Small intestine (tissue), 7 donors: Measurements from ENCODE around the gene BCAR3. TPM values are rescaled to one million over a fixed set of nuclear protein-coding genes. Genes with fewer than 3 reads are reported as not detected.

ENCODE experiments used
- DNase-seq, 2 donors: peaks; one replicate each; pipeline versions ENCODE4 v3.0.0 to v3.0.0-alpha.2; 2013
- FAIRE-seq: peaks from 2 replicates; lab custom pipeline; 2012; peaks lifted over from hg19 to GRCh38; lab: Jason Lieb, UNC
- H3K27ac ChIP-seq, 3 donors: one replicate each; pipeline ENCODE4 v1.5.1; 2013; ENCODE audit warnings: low read length in 2 of 3, mild to moderate bottlenecking in 2 of 3, control low read depth in 1 of 3, inconsistent platforms in 1 of 3, low read depth in 1 of 3, moderate library complexity in 1 of 3
- H3K27me3 ChIP-seq, 3 donors: one replicate each; pipeline ENCODE4 v1.6.1; 2013; ENCODE audit warnings: low read length in 3 of 3, inconsistent platforms in 1 of 3; ENCODE audit not compliant: control insufficient read depth in 3 of 3, insufficient read depth in 3 of 3
- H3K36me3 ChIP-seq, 3 donors: one replicate each; pipeline ENCODE4 v1.6.1; 2013; ENCODE audit warnings: low read length in 3 of 3, inconsistent platforms in 1 of 3, low read depth in 1 of 3, mild to moderate bottlenecking in 1 of 3, moderate library complexity in 1 of 3; ENCODE audit not compliant: control insufficient read depth in 3 of 3, insufficient read depth in 2 of 3
- H3K4me1 ChIP-seq, 3 donors: one replicate each; pipeline ENCODE4 v1.6.1; 2013; ENCODE audit warnings: low read length in 2 of 3, inconsistent platforms in 1 of 3, low read depth in 1 of 3, mild to moderate bottlenecking in 1 of 3, moderate library complexity in 1 of 3; ENCODE audit not compliant: control insufficient read depth in 3 of 3, insufficient read depth in 2 of 3
- H3K4me3 ChIP-seq, 3 donors: one replicate each; pipeline ENCODE4 v1.5.1; 2013; ENCODE audit warnings: low read length in 3 of 3, control low read depth in 1 of 3, inconsistent platforms in 1 of 3, low read depth in 1 of 3, mild to moderate bottlenecking in 1 of 3, moderate library complexity in 1 of 3
- H3K9me3 ChIP-seq, 2 donors: one replicate each; pipeline ENCODE4 v1.6.1; 2013; ENCODE audit warnings: low read depth in 1 of 2, low read length in 1 of 2; ENCODE audit not compliant: control insufficient read depth in 2 of 2, insufficient read depth in 1 of 2
- WGBS, 3 donors: extraction: QIAGEN DNeasy Blood & Tissue Kit; methylation state at CpG; one replicate each; pipeline ENCODE4 v1.1.7; 2013; 5-methylcytosine and 5-hydroxymethylcytosine counted together
- polyA plus RNA-seq, 4 donors: library from polyadenylated mRNA; stranded (reverse) in 3 of 4; unstranded in 1 of 4; fragments of 200-250 nt in 3 of 4; fragments of 120-200 nt in 1 of 4; gene quantifications; one replicate each; pipeline versions ENCODE4 v1.2.1 to v1.2.3, GENCODE V29; 2013
- donor health status: healthy with polysubstance abuse.
- donor health status: control.
- donor health status: control.
- donor health status: Bipolar disorder and iron deficiency.
- donor health status: healthy.

Gene BCAR3
- polyA plus RNA-seq, 4 donors = 15.9 to 26.2 (median 20.1) TPM

DNA sequence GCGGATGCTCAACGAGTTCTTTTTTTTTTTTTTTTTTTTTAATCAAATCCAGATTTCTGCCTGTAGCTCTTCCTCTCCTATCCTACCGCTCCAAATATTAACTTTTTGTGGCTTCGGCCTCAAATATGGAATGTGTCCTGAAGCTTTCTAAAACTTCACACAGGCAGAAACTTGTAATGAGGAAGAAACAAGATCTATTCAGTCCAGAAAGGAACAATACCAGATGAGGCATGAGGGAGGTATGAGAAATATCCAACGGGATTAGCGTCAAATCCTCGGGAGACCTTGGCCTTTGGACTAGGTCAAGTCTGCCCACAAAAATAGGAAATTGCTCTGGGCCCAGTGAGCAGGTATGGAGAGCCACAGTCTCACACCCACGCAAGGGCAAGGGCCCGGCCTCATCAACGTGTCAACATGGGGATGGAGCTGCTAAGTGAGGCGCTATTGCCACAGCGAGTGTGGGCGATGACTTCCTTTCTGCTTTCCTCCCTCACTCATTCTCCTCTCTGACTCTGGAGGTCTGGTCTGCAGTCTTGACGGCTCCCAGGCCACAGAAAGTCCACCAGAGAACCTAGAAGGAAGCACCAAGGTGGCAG lies 66.6 kb downstream of the BCAR3 start:
- FAIRE-seq = no peak
- Histone ChIP-seq H3K4me3 (no peak overlapping the region), H3K9me3 (no peaks in the 10 kb centered on the region), H3K27me3 (no peaks in the 10 kb centered on the region), H3K27ac (peak overlapping the region in 1 of 3 donors; percentile 27), H3K36me3 (peaks cover 0 to 6% (median 0%) of the 10 kb centered on the region in 3 donors), H3K4me1 (peaks cover 9 to 55% (median 19%) of the 10 kb centered on the region in 3 donors)
- DNase-seq = no peak
- WGBS, 3 donors = 59 to 79% (median 62%) methylated on average over 14 of the region's 14 CpGs

DNA sequence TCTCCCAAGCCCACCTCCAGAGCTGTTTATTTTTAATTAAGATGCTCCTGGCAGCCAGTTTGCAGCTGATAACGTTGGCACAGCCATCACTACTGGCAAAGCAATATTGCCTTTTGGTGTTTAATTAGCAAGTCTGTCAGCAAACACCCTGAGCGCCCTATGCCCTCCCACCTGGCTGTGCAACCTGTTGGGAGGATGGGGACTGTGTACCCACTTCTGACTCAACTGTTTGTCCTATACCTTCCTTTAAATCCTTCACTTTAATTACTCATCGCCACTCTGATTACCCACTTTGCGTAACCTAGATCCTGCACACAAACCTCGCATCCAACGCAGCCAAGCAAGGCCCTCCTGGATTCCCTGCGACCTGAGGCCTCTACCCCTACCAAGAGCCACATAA lies 67.1 kb downstream of the BCAR3 start:
- WGBS, 3 donors = 36 to 76% (median 46%) methylated on average over 7 of the region's 7 CpGs
- FAIRE-seq (no peak), DNase-seq (peak; percentile 32 to 78)
- H3K4me3 ChIP-seq = no peak overlapping the region
- H3K9me3 ChIP-seq = no peaks in the 10 kb centered on the region
- H3K36me3 ChIP-seq = peaks cover 0 to 12% (median 0%) of the 10 kb centered on the region in 3 donors
- H3K27ac ChIP-seq = peak overlapping the region in 1 of 3 donors; percentile 33
- peaks cover 9 to 50% (median 17%) of the 10 kb centered on the region in 3 donors for H3K4me1 ChIP-seq
- no peaks in the 10 kb centered on the region for H3K27me3 ChIP-seq

- Histone ChIP-seq H3K4me3 (peak overlapping the region in 1 of 3 donors; percentile 30), H3K27me3 (no peaks in the 10 kb centered on the region), H3K27ac (peak overlapping the region in 2 of 3 donors; percentile 19 to 33), H3K4me1 (peaks cover 7 to 46% (median 17%) of the 10 kb centered on the region in 3 donors), H3K36me3 (peaks cover 0 to 13% (median 0%) of the 10 kb centered on the region in 3 donors), H3K9me3 (no peaks in the 10 kb centered on the region)
- WGBS, 3 donors = 28 to 58% (median 39%) methylated on average over 11 of the region's 11 CpGs
- DNase-seq = no peak
- no peak for FAIRE-seq
These were observed 67.7 kb downstream of the BCAR3 start for GRCh38 chr1:93613898-93614297.

GRCh38 chr1:93612510-93612909 lies 69.1 kb downstream of the BCAR3 start:
- H3K27me3 ChIP-seq = no peaks in the 10 kb centered on the region
- no peak for DNase-seq
- no peak for FAIRE-seq
- WGBS, 3 donors = 77 to 90% (median 90%) methylated on average over 3 of the region's 3 CpGs
- no peaks in the 10 kb centered on the region for H3K9me3 ChIP-seq
- H3K36me3 ChIP-seq = peaks cover 0 to 16% (median 0%) of the 10 kb centered on the region in 3 donors
- no peak overlapping the region for H3K27ac ChIP-seq
- H3K4me1 ChIP-seq = peaks cover 9 to 34% (median 17%) of the 10 kb centered on the region in 3 donors
- H3K4me3 ChIP-seq = no peak overlapping the region

DNA sequence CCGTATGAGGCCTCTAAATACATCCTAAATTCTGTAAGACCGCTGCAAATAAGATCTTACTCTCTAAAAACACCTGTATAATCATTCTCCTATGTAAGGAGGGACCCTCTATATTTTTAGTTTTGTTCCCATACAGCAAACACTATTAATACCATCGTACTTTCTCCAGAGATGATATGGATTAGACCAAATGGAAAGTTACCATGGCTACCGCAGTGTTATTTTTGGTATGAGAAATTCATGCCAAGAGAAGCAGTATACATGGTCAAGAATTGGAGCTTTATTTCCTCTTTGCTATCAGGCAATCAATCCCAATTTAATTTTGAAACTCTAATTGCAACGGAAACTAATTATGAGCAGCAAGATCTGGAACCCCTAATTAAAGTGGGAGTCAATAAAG lies 70.0 kb downstream of the BCAR3 start:
- WGBS, 3 donors = 82 to 83% (median 83%) methylated on average over 5 of the region's 5 CpGs
- H3K27ac ChIP-seq = no peak overlapping the region
- peaks cover 6 to 28% (median 11%) of the 10 kb centered on the region in 3 donors for H3K4me1 ChIP-seq
- H3K27me3 ChIP-seq = no peaks in the 10 kb centered on the region
- DNase-seq (no peak), FAIRE-seq (no peak)
- no peak overlapping the region for H3K4me3 ChIP-seq
- peaks cover 0 to 16% (median 0%) of the 10 kb centered on the region in 3 donors for H3K36me3 ChIP-seq
- H3K9me3 ChIP-seq = no peaks in the 10 kb centered on the region

DNA sequence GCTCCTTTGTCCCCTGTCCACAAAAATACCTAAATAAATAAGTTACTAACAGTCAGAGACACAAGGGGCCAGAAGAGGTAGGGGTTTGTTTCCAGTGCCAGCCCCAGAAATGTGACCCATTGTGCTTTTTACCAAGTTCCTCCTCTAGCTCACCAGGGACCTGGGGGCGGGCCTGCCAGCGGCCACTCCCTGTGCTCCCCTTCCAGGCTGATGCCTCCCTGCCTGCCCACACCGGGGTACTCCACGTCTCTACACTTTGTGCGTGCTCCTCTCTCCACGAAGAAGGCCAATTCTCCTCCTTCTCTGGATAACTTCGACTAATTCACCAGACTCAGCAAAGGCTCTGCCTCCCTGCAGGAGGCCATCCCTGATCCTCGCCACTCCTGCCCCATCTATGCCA lies 72.1 kb downstream of the BCAR3 start:
- 87 to 93% (median 91%) methylated on average over 8 of the region's 8 CpGs for WGBS, 3 donors
- FAIRE-seq (no peak), DNase-seq (no peak)
- H3K27ac ChIP-seq = no peak overlapping the region
- no peaks in the 10 kb centered on the region for H3K9me3 ChIP-seq
- H3K36me3 ChIP-seq = peaks cover 0 to 11% (median 0%) of the 10 kb centered on the region in 3 donors
- peaks cover 0 to 27% (median 2%) of the 10 kb centered on the region in 3 donors for H3K4me1 ChIP-seq
- no peak overlapping the region for H3K4me3 ChIP-seq
- H3K27me3 ChIP-seq = no peaks in the 10 kb centered on the region

GRCh38 chr1:93608187-93609109 lies 73.2 kb downstream of the BCAR3 start:
- 69 to 82% (median 81%) methylated on average over 15 of the region's 15 CpGs for WGBS, 3 donors
- Histone ChIP-seq H3K27ac (no peak overlapping the region), H3K9me3 (no peaks in the 10 kb centered on the region), H3K27me3 (no peaks in the 10 kb centered on the region), H3K36me3 (peaks cover 0 to 11% (median 0%) of the 10 kb centered on the region in 3 donors), H3K4me1 (peaks cover 2 to 20% (median 2%) of the 10 kb centered on the region in 3 donors), H3K4me3 (no peak overlapping the region)
- FAIRE-seq = no peak
- DNase-seq = no peak

GRCh38 chr1:93607814-93608186 lies 73.8 kb downstream of the BCAR3 start:
- FAIRE-seq = no peak

More at GRCh38 chr1:93607814-93608186, 73.8 kb downstream of the BCAR3 start:
- WGBS, 3 donors = 52 to 85% (median 78%) methylated on average over 5 of the region's 5 CpGs
- Histone ChIP-seq H3K4me1 (peaks cover 2 to 20% (median 4%) of the 10 kb centered on the region in 3 donors), H3K36me3 (peaks cover 0 to 11% (median 0%) of the 10 kb centered on the region in 3 donors), H3K27me3 (no peaks in the 10 kb centered on the region), H3K27ac (no peak overlapping the region), H3K4me3 (no peak overlapping the region), H3K9me3 (no peaks in the 10 kb centered on the region)
- DNase-seq = no peak
